ENCODE measurements around the gene PAFAH2.

PAFAH2 gene

DNA sequence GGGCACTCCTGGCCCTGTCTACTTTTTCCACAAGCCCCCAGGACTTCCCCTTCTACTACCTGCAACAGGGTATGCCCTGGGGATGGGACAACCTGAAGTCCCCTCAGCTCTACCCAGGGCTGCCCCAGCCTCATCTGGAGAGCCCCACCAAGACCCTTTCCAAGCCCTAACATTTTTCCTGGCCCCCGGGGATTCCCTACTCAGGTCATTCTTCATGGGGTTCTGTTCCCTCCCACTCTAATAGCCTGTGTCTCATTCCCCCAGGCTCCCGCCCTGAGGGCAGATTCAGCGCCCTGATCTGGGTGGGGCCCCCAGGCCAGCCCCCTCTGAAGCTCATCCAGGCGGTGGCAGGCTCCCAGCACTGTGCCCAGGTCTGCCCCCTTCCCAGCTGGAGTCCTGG is 33.3 kb upstream of the PAFAH2 start:
- H3K27ac ChIP-seq (ENCODE audit: low read depth in 2 of 2, low read length in 2 of 2), result no peak overlapping the region
- H3K36me3 ChIP-seq (ENCODE audit: control insufficient read depth in 2 of 2, insufficient read depth in 2 of 2, low read length in 2 of 2), result no peaks in the 10 kb centered on the region
- H3K4me3 ChIP-seq (ENCODE audit: low read length in 2 of 2), result no peak overlapping the region
- no peak overlapping the region for H3K9ac ChIP-seq (ENCODE audit: low read depth in 1 of 2, low read length in 2 of 2)
- H3K27me3 ChIP-seq (ENCODE audit: control insufficient read depth in 2 of 2, insufficient read depth in 2 of 2, low read length in 2 of 2), result peaks cover 5 to 8% of the 10 kb centered on the region in 2 donors
- peaks cover 9 to 10% of the 10 kb centered on the region in 2 donors for H3K4me1 ChIP-seq (ENCODE audit: control insufficient read depth in 2 of 2, insufficient read depth in 2 of 2, low read length in 2 of 2)
- no peaks in the 10 kb centered on the region for H3K9me3 ChIP-seq (ENCODE audit: control insufficient read depth in 2 of 2, low read length in 2 of 2)

DNA sequence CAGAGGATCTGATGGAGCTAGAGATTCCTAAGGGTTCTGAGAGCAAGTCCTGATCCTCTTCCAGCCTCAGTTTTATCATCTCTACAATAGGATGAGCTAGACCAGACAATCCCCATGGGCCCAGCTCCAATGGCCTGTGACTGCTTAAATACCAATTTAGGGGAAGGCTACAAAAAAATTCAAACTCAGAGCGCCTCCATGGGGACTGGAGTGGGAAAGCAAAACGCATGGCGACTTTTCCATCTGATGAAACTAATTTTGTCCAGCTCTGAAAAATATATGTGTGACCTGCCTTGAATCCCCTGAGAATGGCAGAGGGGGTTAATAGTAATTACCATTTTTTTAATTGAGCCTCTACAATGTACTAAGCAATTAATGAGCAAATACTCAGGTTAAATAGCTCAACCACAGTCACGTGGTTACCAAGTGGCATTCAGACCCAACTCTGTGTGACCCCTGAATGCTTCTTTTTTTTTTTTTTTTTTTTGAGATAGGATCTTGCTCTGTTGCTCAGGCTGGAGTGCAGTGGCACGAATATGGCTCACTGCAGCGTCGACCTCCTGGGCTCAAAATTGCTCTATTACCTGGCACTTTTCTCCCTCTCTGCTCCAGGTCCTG is 32.1 kb upstream of the PAFAH2 start:
- H3K36me3 ChIP-seq (ENCODE audit: control insufficient read depth in 2 of 2, insufficient read depth in 2 of 2, low read length in 2 of 2), result no peaks in the 10 kb centered on the region
- H3K27me3 ChIP-seq (ENCODE audit: control insufficient read depth in 2 of 2, insufficient read depth in 2 of 2, low read length in 2 of 2), result peaks cover 5 to 8% of the 10 kb centered on the region in 2 donors
- H3K4me3 ChIP-seq (ENCODE audit: low read length in 2 of 2), result no peak overlapping the region
- no peak overlapping the region for H3K27ac ChIP-seq (ENCODE audit: low read depth in 2 of 2, low read length in 2 of 2)
- peaks cover 3 to 4% of the 10 kb centered on the region in 2 donors for H3K4me1 ChIP-seq (ENCODE audit: control insufficient read depth in 2 of 2, insufficient read depth in 2 of 2, low read length in 2 of 2)
- H3K9ac ChIP-seq (ENCODE audit: low read depth in 1 of 2, low read length in 2 of 2), result no peak overlapping the region
- H3K9me3 ChIP-seq (ENCODE audit: control insufficient read depth in 2 of 2, low read length in 2 of 2), result no peaks in the 10 kb centered on the region

DNA sequence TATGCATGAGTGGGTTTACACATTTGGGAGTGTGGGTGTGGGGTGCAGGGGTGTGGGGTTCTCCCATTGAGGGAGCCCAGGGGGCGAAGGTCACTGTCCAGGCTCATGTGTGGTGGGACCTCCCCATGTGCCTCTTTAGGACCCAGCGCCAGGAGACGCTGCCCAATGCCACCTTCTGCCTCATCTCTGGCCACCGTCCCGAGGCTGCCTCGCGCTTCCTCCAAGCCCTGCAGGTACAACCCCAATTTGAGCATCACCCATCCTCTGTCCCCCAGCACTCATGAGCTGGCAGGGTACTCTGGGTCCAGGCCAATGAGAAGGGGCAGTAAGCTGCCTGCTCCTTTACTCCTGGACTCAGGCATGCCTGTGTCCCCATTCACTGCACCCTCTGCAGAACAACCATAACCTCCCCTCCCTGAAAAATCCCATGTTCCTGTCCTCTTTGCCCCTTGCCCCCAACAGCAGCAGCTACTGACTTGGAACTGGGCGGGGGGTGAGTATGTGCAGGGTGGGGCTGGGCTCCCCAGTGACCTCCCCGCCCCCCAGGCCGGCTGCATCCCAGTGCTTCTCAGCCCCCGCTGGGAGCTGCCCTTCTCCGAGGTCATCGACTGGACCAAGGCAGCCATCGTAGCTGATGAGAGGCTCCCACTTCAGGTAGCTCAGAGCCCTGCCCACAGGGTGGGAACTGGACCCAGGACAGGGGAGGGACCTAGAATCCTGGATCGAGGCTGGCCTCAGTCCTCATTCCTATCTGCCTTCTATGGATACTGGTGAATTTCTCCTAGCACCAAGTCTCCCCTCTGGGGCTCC is 31.4 kb upstream of the PAFAH2 start:
- Histone ChIP-seq H3K36me3 (ENCODE audit: control insufficient read depth in 2 of 2, insufficient read depth in 2 of 2, low read length in 2 of 2) (no peaks in the 10 kb centered on the region), H3K4me1 (ENCODE audit: control insufficient read depth in 2 of 2, insufficient read depth in 2 of 2, low read length in 2 of 2) (no peaks in the 10 kb centered on the region), H3K4me3 (ENCODE audit: low read length in 2 of 2) (no peak overlapping the region), H3K27me3 (ENCODE audit: control insufficient read depth in 2 of 2, insufficient read depth in 2 of 2, low read length in 2 of 2) (peaks cover 0 to 1% of the 10 kb centered on the region in 2 donors), H3K27ac (ENCODE audit: low read depth in 2 of 2, low read length in 2 of 2) (no peak overlapping the region), H3K9ac (ENCODE audit: low read depth in 1 of 2, low read length in 2 of 2) (no peak overlapping the region), H3K9me3 (ENCODE audit: control insufficient read depth in 2 of 2, low read length in 2 of 2) (no peaks in the 10 kb centered on the region)

DNA sequence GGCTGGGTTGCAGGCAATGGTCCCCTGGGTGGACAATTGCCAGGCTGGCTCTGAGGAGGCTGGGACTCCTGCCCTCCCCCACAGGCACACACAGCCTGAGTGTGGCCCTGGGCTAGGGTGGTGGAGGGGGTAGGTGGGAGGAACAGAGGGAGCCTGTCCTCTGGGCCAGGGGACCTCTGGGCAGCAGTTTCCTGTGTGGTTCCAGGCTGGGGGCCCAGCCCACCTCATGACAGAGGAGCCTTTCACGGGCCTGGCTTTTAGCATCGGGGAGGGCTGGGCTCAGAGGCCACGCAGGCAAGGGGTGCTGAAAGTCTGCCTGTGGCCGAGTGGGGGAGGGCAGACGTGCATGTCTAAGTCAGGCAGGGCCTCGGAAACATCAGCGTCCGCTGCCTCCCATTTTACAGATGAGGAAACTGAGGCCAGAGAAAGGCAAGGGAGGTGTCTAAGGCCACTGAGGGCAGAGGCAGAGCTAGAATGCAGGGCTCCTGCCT is 30.7 kb upstream of the PAFAH2 start:
- Histone ChIP-seq H3K27ac (ENCODE audit: low read depth in 2 of 2, low read length in 2 of 2) (no peak overlapping the region), H3K9ac (ENCODE audit: low read depth in 1 of 2, low read length in 2 of 2) (no peak overlapping the region), H3K4me1 (ENCODE audit: control insufficient read depth in 2 of 2, insufficient read depth in 2 of 2, low read length in 2 of 2) (no peaks in the 10 kb centered on the region), H3K36me3 (ENCODE audit: control insufficient read depth in 2 of 2, insufficient read depth in 2 of 2, low read length in 2 of 2) (no peaks in the 10 kb centered on the region), H3K9me3 (ENCODE audit: control insufficient read depth in 2 of 2, low read length in 2 of 2) (no peaks in the 10 kb centered on the region), H3K4me3 (ENCODE audit: low read length in 2 of 2) (no peak overlapping the region), H3K27me3 (ENCODE audit: control insufficient read depth in 2 of 2, insufficient read depth in 2 of 2, low read length in 2 of 2) (no peaks in the 10 kb centered on the region)

DNA sequence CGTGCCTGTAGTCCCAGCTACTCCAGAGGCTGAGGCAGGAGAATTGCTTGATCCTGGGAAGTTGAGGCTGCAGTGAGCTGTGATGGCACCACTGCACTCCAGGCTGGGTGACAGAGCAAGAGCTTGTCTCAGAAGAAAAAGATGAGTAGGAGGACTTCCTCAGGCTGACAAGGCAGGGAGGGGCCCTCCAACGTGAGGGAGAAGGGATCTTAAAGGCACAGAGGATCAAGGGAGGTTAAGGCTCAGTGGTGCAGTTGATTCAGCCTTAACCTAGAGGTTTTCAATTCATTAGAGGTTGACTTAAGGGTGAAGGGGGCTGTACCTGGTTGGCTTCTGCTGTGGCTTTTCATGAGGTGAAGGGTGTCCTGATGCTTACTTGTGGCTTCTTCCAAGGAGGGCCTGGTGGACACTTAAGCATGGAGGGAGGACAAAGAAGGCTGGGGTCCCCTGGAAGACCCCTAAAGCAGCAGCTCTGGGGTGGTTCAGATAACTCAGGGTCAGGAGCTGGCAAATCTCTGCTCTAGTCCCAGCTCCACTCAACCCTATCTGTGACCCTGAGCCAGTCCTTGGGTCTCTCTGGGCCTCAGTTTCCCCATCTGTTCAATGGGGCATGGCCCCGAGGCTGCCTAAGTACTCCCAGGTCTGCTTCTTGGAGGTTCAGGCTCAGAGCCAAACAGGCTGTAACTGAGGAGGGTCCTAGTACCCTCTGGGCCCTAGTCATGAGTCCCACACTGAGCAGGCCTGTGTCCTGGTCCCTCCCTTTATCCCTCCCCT is 30.0 kb upstream of the PAFAH2 start:
- H3K27ac ChIP-seq (ENCODE audit: low read depth in 2 of 2, low read length in 2 of 2), result no peak overlapping the region
- no peaks in the 10 kb centered on the region for H3K4me1 ChIP-seq (ENCODE audit: control insufficient read depth in 2 of 2, insufficient read depth in 2 of 2, low read length in 2 of 2)
- H3K9ac ChIP-seq (ENCODE audit: low read depth in 1 of 2, low read length in 2 of 2), result no peak overlapping the region
- no peaks in the 10 kb centered on the region for H3K9me3 ChIP-seq (ENCODE audit: control insufficient read depth in 2 of 2, low read length in 2 of 2)
- no peaks in the 10 kb centered on the region for H3K36me3 ChIP-seq (ENCODE audit: control insufficient read depth in 2 of 2, insufficient read depth in 2 of 2, low read length in 2 of 2)
- H3K4me3 ChIP-seq (ENCODE audit: low read length in 2 of 2), result no peak overlapping the region
- H3K27me3 ChIP-seq (ENCODE audit: control insufficient read depth in 2 of 2, insufficient read depth in 2 of 2, low read length in 2 of 2), result no peaks in the 10 kb centered on the region

DNA sequence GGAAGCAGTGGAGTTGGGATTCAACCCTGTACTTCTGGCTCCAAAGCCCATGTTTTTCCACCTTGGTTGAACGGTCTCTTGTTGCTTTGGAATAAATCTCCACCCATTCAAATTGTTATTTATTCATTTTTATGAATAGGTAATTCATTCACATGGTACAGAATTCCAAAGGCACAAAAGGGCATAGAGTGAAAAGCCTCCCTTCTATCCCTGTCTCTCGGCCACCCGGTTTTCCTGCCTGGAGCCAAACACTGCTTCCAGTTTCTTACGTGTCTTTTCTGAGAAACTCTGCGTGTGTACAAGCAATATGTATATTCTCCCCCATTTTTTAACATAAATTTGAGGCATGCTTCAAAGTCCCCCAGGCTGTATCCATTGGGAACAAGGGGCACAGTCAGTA is 27.7 kb upstream of the PAFAH2 start:
- Histone ChIP-seq H3K9me3 (ENCODE audit: control insufficient read depth in 2 of 2, low read length in 2 of 2) (no peaks in the 10 kb centered on the region), H3K9ac (ENCODE audit: low read depth in 1 of 2, low read length in 2 of 2) (no peak overlapping the region), H3K4me3 (ENCODE audit: low read length in 2 of 2) (no peak overlapping the region), H3K27me3 (ENCODE audit: control insufficient read depth in 2 of 2, insufficient read depth in 2 of 2, low read length in 2 of 2) (no peaks in the 10 kb centered on the region), H3K27ac (ENCODE audit: low read depth in 2 of 2, low read length in 2 of 2) (no peak overlapping the region), H3K4me1 (ENCODE audit: control insufficient read depth in 2 of 2, insufficient read depth in 2 of 2, low read length in 2 of 2) (no peaks in the 10 kb centered on the region), H3K36me3 (ENCODE audit: control insufficient read depth in 2 of 2, insufficient read depth in 2 of 2, low read length in 2 of 2) (no peaks in the 10 kb centered on the region)

DNA sequence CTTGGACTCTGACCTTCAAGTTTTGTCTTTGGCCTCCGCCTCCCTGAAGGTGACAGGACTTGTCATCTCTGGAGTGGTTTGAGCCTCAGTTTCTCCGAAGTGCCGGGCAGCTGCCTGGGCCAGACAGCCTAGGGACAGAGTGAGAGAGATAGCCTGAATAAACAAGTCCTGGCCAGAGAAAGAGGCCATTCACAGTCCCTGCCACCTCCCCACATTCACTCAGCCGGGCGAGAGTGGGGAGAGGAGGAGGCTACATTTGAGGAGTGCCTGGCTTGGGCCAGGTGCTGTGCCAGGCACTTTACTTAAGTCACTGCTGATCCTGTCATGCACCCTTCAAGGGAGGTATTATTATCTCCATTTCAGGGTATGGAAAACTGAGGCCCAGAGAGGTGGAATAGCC is 27.2 kb upstream of the PAFAH2 start:
- H3K36me3 ChIP-seq (ENCODE audit: control insufficient read depth in 2 of 2, insufficient read depth in 2 of 2, low read length in 2 of 2), result no peaks in the 10 kb centered on the region
- H3K4me1 ChIP-seq (ENCODE audit: control insufficient read depth in 2 of 2, insufficient read depth in 2 of 2, low read length in 2 of 2), result no peaks in the 10 kb centered on the region
- no peaks in the 10 kb centered on the region for H3K27me3 ChIP-seq (ENCODE audit: control insufficient read depth in 2 of 2, insufficient read depth in 2 of 2, low read length in 2 of 2)
- no peak overlapping the region for H3K4me3 ChIP-seq (ENCODE audit: low read length in 2 of 2)
- H3K9ac ChIP-seq (ENCODE audit: low read depth in 1 of 2, low read length in 2 of 2), result no peak overlapping the region
- no peak overlapping the region for H3K27ac ChIP-seq (ENCODE audit: low read depth in 2 of 2, low read length in 2 of 2)
- H3K9me3 ChIP-seq (ENCODE audit: control insufficient read depth in 2 of 2, low read length in 2 of 2), result no peaks in the 10 kb centered on the region

DNA sequence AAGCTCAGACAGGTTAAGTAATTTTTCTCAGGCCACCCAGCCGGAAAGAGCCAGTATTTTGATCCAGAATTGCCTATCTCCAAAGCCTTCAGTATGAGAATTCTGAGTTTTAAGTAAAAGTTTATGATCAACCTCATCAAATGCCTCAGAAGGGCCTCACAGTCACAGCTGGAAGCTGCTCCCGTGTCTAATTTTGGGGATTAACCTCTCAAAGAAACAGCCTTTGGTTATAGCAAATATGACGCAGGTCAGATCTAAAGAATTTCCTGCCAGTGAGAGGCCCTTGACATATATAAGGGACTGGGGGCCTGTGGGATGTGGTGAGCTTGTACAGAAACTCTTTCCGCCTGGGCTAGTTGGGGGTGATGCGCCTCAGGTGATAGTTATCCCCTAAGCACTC is 26.0 kb upstream of the PAFAH2 start:
- no peak overlapping the region for H3K9ac ChIP-seq (ENCODE audit: low read depth in 1 of 2, low read length in 2 of 2)
- no peaks in the 10 kb centered on the region for H3K9me3 ChIP-seq (ENCODE audit: control insufficient read depth in 2 of 2, low read length in 2 of 2)
- no peak overlapping the region for H3K4me3 ChIP-seq (ENCODE audit: low read length in 2 of 2)
- H3K4me1 ChIP-seq (ENCODE audit: control insufficient read depth in 2 of 2, insufficient read depth in 2 of 2, low read length in 2 of 2), result no peaks in the 10 kb centered on the region
- H3K27me3 ChIP-seq (ENCODE audit: control insufficient read depth in 2 of 2, insufficient read depth in 2 of 2, low read length in 2 of 2), result no peaks in the 10 kb centered on the region
- H3K36me3 ChIP-seq (ENCODE audit: control insufficient read depth in 2 of 2, insufficient read depth in 2 of 2, low read length in 2 of 2), result no peaks in the 10 kb centered on the region
- no peak overlapping the region for H3K27ac ChIP-seq (ENCODE audit: low read depth in 2 of 2, low read length in 2 of 2)

DNA sequence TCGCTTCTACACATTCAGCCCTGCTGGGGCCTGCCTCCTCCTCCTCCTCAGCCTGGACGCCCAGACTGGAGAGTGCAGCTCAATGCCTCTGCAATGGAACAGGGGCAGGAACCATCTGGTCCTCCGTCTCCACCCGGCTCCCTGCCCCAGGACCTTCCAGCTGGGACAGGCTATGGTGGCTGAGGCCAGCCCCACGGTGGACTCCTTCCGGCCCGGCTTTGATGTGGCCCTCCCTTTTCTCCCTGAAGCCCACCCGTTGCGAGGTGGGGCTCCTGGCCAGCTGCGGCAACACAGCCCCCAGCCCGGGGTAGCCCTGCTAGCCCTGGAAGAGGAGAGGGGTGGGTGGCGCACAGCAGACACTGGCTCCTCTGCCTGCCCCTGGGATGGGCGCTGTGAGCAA is 25.1 kb upstream of the PAFAH2 start:
- no peak overlapping the region for H3K4me3 ChIP-seq (ENCODE audit: low read length in 2 of 2)
- H3K27ac ChIP-seq (ENCODE audit: low read depth in 2 of 2, low read length in 2 of 2), result no peak overlapping the region
- H3K4me1 ChIP-seq (ENCODE audit: control insufficient read depth in 2 of 2, insufficient read depth in 2 of 2, low read length in 2 of 2), result no peaks in the 10 kb centered on the region
- no peaks in the 10 kb centered on the region for H3K27me3 ChIP-seq (ENCODE audit: control insufficient read depth in 2 of 2, insufficient read depth in 2 of 2, low read length in 2 of 2)
- no peaks in the 10 kb centered on the region for H3K36me3 ChIP-seq (ENCODE audit: control insufficient read depth in 2 of 2, insufficient read depth in 2 of 2, low read length in 2 of 2)
- no peak overlapping the region for H3K9ac ChIP-seq (ENCODE audit: low read depth in 1 of 2, low read length in 2 of 2)
- H3K9me3 ChIP-seq (ENCODE audit: control insufficient read depth in 2 of 2, low read length in 2 of 2), result no peaks in the 10 kb centered on the region

DNA sequence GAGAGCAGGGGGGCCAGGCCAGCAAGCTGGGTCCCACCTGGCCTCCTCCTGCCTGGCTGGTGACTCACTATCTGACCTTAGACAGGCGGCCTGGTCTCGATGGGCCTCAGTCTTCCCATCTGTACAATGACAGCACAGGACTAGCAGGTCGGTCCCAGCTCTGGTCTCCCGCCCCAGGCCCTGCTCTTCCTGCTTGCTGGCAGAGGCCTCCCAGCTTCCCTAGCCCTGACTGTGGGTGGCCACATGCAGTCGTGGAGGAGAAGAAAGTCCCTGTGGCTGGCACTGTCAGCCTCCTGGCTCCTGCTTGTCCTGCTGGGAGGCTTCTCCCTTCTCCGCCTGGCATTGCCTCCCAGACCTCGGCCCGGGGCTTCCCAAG is 24.5 kb upstream of the PAFAH2 start:
- Histone ChIP-seq H3K27ac (ENCODE audit: low read depth in 2 of 2, low read length in 2 of 2) (no peak overlapping the region), H3K9me3 (ENCODE audit: control insufficient read depth in 2 of 2, low read length in 2 of 2) (no peaks in the 10 kb centered on the region), H3K4me1 (ENCODE audit: control insufficient read depth in 2 of 2, insufficient read depth in 2 of 2, low read length in 2 of 2) (no peaks in the 10 kb centered on the region), H3K27me3 (ENCODE audit: control insufficient read depth in 2 of 2, insufficient read depth in 2 of 2, low read length in 2 of 2) (no peaks in the 10 kb centered on the region), H3K9ac (ENCODE audit: low read depth in 1 of 2, low read length in 2 of 2) (no peak overlapping the region), H3K4me3 (ENCODE audit: low read length in 2 of 2) (no peak overlapping the region), H3K36me3 (ENCODE audit: control insufficient read depth in 2 of 2, insufficient read depth in 2 of 2, low read length in 2 of 2) (no peaks in the 10 kb centered on the region)
